RKO (cell line): Measurements from ENCODE around the gene CSTPP1.
"Not testable (repeated sequence)": the region's sequence is repeated elsewhere in the genome, so short reads cannot be mapped to it uniquely, and the experiment has no call there.

Experiments
- DNase-seq: peaks from one replicate; pipeline ENCODE4 v3.0.0-alpha.2; 2016; ENCODE audit warnings: low spot score

Gene CSTPP1

GRCh38 chr11:47050284-47050683 lies 113.7 kb downstream of the CSTPP1 start:
- no peak for DNase-seq

- DNase-seq: no peak
These were observed 114.7 kb downstream of the CSTPP1 start for GRCh38 chr11:47051217-47051616.

- no peak for DNase-seq
These were observed 115.6 kb downstream of the CSTPP1 start for GRCh38 chr11:47052165-47052564.

GRCh38 chr11:47052576-47052975 lies 116.0 kb downstream of the CSTPP1 start:
- no peak for DNase-seq

GRCh38 chr11:47055534-47055933 lies 119.0 kb downstream of the CSTPP1 start:
- no peak for DNase-seq

GRCh38 chr11:47056261-47056915 lies 119.8 kb downstream of the CSTPP1 start:
- no peak for DNase-seq

GRCh38 chr11:47057365-47057764 lies 120.8 kb downstream of the CSTPP1 start:
- no peak for DNase-seq

GRCh38 chr11:47060807-47061206 lies 124.2 kb downstream of the CSTPP1 start:
- DNase-seq: no peak

GRCh38 chr11:47061429-47062178 lies 125.0 kb downstream of the CSTPP1 start:
- no peak for DNase-seq

GRCh38 chr11:47062736-47063135 lies 126.2 kb downstream of the CSTPP1 start:
- no peak for DNase-seq

GRCh38 chr11:47067401-47067800 lies 130.8 kb downstream of the CSTPP1 start:
- no peak for DNase-seq

GRCh38 chr11:47070769-47071168 lies 134.2 kb downstream of the CSTPP1 start:
- no peak for DNase-seq

GRCh38 chr11:47071341-47071740 lies 134.8 kb downstream of the CSTPP1 start:
- no peak for DNase-seq

GRCh38 chr11:47071791-47072261 lies 135.3 kb downstream of the CSTPP1 start:
- DNase-seq: no peak

GRCh38 chr11:47078751-47079521 lies 142.4 kb downstream of the CSTPP1 start:
- DNase-seq: no peak

GRCh38 chr11:47080775-47081174 lies 144.2 kb downstream of the CSTPP1 start:
- not testable (repeated sequence) for DNase-seq

- DNase-seq: peak; percentile 52
These were observed 147.4 kb downstream of the CSTPP1 start for GRCh38 chr11:47083913-47084312.

GRCh38 chr11:47087801-47088200 lies 151.2 kb downstream of the CSTPP1 start:
- no peak for DNase-seq

- DNase-seq: no peak
These were observed 157.0 kb downstream of the CSTPP1 start for GRCh38 chr11:47093541-47093940.

GRCh38 chr11:47096871-47097270 lies 160.3 kb downstream of the CSTPP1 start:
- not testable (repeated sequence) for DNase-seq

GRCh38 chr11:47098223-47098622 lies 161.7 kb downstream of the CSTPP1 start:
- not testable (repeated sequence) for DNase-seq

GRCh38 chr11:47099214-47099917 lies 162.8 kb downstream of the CSTPP1 start:
- no peak for DNase-seq
